ENCODE data around the gene JARID2.

The JARID2 gene

DNA sequence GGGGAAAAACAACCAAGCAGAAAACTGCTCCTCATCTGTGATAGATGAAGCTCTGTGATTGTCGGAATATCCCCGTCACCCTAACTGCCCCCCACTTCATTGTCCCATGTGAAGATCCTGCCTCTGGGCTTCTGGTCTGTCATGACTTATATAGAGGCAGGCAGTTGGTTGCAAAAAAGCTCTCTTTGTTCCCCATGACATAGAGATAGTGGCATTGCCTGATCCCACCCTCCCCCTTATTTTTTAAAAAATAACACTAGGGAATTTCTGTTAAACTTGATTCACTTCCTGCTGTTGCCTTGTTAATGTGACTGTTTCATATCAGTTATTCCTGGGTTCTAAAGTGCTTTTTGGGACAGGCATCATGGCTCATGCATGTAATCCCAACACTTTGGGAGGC lies 203.1 kb downstream of the JARID2 start:
- no peak for DNase-seq

DNA sequence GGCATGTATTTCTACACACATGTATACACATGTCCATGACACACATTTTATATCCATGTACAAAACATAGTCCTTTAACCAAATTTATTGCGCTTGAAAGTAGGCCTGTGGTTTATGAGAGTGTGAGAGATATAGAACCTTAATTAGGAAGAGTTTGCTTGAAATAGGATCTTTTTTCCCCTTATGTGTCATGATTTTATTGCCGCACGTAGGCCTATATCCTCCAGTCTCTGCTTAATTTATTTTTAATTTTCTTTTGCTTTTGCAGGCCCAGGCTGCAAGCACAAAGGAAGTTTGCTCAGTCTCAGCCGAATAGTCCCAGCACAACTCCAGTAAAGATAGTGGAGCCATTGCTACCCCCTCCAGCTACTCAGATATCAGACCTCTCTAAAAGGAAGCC lies 205.9 kb downstream of the JARID2 start:
- no peak for DNase-seq

DNA sequence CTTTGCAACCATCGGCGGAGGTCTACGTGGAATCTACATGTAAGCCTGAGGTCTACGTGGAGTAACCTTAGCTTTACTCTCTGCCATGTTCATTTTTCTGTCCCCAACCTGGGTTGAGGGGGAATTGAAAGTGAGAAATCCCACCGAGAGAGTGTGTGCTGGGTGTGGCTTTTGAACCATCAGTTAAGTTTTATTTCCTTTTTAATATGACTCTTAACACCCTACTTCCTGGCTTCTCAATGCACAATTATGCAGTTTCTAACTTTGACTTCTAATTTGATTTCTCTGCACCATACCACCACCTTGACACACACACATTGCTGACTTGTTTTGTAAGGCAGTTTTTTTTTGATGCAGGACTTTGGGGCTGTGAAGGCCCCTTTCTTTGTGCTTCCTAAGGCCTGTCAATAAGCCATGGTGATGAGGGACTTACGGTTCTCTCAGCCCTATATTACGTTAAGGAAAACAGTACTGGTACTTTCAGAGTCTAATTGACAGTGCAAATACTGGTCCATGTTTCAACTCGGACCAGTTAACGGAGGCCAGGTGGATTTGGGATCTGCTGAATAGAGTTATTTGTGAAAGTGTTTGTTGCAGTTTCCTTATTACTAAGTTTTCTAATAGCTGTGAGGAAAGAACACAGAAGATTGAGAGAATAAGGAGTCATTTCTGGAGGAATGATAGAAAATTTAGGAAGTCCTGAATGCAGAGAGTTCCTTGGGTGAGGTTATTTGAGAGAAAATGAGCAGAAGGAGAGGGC lies 206.5 kb downstream of the JARID2 start:
- DNase-seq = no peak

DNA sequence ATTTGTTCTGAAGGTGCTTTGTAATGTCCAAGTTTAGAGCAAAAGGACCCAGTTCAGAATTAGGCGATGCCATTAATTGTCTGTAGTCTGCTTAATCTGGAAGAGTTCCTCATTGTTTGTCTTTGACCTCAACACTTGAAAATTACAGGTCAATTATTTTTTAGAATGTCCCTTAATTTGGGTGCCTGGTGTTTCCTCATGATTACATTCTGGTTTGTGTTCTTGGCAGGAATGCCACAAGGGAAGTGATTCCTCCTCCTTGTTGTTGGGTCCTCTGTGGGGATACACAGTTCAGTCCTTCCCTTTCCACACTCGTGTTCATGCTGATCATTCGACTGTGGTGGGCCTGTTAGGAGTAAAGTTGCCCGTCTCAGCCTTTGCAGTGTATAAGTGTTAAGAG lies 207.3 kb downstream of the JARID2 start:
- no peak for DNase-seq

DNA sequence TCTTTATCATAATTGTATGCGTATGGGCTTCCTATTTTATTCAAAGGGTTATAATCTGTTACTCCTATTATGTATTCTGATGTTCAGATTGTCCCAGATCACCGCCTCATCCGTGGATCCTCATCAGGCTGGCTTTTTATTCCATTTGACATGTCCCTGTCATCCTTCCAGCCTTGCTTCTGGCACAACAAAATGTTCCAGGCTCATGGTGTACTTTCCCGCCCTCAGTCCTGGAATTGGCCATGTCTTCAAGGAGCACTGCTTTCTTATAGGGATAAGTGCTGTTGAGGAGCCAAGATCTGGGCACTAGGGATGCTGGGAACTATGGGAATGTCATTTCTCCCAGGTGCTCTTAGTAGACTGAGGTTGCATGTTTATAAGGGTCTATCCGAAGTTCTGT lies 207.8 kb downstream of the JARID2 start:
- no peak for DNase-seq

DNA sequence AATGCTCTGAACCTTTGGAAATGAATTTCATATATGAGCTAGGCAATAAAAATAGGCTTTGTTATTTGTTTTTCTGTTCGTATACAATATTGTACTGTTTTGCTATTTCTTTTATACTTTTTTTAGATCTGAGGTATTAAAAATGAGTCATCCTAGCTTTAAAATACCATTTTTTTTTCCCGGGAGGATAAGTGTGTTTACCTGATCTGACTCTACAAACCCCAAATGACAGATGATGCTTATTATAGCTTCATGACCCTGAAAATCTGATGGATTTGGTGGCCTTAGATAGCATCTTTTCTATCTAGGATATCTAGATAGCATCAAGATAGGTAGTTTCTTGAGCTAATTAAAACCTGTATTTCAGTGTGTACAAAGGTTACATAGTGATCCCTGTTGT lies 210.6 kb downstream of the JARID2 start:
- DNase-seq = no peak

DNA sequence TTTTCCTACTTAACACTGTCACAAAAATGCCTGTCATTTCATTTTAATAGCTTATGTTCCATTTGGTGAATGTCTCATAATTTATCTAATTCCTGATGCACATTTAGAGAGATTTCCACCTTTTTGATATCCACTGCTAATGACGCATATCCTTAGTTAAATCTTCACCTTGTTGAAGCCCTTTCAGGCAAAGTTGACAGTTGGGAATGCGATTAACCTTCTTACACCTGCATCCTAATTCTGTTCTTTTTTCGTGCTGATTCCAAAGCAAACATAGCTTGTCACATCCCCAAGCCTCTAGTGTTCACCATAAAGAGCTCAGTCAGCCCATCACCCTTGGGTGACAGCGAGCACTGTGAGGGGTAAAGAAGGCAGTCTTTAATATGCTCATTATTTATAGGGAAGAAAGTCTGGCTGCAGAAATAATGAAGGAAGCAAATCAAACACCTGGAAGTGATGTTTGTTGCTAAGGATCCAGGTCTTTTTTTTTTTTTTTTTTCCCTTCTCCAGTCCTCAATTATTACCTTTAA lies 211.3 kb downstream of the JARID2 start:
- DNase-seq = no peak

DNA sequence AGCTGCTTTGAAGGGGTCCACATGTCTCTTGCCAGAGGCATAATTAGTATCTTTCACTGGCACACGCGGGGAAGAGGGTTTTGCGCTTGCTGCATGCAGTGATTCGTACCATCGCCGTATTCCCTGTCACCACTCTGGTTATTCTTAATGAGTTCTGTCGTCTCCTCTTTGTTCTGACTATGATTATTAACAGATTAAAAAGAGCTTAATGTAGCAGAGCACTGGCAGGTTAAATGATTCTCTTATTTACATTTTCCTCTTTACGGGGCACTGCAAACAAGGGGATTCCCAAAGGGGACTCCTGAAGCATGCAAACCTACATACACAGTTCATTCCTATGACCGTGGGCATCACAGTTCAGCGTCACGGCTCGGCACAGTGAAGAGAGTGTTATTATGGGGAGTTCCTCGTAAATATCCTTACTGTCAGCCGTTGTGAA lies 212.2 kb downstream of the JARID2 start:
- no peak for DNase-seq

DNA sequence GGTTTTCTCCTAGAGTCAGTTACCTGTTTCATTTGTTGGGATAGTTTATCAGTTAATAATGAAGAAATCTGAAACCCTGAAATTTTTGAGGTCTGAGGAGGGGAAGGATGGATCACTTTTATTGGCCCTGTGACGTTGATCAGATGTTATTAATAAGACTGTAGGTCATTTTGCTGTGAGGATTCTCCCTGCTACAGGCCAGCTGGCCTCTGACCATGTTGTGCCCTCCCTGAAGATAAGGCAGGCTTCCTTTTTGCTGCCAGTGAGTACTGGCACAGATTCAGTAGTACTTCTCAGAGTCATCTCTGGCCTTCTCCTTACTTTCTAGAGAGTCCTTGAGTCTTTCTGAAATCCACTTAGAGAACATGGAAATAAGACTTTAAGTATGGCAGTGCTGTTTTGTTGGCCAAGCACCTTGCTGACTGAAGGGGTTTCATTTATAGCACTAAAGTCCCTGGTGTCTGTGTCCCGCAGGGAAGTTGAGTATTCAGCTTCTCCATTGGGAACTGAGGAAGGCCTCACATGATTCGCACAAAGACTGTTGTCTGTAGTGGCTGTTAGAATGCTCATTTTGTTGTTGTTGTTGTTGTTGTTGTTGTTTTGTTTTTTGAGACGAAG lies 214.3 kb downstream of the JARID2 start:
- no peak for DNase-seq

DNA sequence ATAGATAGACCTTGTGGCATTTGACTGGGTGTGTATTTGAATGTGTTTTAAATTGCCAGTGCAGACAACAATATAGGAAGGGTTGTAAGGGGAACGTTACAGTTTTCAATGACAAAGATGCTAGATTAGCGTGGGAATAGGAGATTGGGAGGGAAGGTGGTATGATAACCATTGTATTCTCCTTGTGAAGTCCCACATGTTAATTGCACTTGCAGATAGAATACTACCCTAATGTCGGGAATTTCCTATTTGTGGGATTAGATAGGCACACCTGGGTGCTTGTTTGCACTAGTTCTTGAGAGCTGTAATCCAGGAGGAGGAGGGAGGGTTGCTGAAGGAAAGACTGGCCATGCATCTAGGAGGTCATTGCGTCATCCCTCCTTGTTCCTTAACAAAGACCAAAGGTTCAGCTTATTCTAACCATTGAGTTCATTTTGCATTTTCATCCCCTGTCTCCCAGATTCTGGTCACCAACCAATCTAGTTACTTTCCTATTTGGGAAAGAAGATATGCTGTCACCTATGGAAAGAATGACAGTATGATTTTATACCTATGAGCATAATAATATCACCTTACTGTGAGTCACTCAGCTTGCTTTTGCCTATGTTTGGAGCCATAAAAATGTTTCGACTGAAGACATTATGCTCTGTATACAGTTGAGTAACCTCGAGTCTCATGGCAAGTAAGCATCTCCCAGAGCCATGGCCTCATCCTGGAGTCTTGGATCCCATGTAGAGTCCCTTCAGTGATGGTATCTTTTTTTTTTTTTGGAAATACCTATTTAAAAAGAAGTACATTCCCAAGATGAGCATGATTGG lies 215.5 kb downstream of the JARID2 start:
- no peak for DNase-seq

DNA sequence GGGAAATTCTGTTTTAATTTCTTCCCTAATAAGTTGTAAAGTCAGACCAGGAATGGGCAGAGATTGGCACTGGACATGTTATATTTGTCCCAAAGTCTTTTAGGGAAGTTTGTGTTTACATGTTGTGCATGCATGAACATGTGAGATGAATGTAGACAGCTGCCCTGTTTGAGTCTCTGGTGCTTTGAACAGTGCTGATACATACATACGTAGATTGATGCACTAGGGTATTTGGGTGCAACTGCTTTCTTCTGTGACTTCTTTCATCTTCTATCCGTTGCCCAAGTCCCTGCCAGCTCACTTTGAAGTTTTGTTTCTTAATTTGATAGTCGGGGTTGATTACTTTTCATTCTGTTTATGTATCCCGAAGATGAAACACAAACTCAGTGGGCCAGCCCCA lies 216.4 kb downstream of the JARID2 start:
- DNase-seq = no peak

DNA sequence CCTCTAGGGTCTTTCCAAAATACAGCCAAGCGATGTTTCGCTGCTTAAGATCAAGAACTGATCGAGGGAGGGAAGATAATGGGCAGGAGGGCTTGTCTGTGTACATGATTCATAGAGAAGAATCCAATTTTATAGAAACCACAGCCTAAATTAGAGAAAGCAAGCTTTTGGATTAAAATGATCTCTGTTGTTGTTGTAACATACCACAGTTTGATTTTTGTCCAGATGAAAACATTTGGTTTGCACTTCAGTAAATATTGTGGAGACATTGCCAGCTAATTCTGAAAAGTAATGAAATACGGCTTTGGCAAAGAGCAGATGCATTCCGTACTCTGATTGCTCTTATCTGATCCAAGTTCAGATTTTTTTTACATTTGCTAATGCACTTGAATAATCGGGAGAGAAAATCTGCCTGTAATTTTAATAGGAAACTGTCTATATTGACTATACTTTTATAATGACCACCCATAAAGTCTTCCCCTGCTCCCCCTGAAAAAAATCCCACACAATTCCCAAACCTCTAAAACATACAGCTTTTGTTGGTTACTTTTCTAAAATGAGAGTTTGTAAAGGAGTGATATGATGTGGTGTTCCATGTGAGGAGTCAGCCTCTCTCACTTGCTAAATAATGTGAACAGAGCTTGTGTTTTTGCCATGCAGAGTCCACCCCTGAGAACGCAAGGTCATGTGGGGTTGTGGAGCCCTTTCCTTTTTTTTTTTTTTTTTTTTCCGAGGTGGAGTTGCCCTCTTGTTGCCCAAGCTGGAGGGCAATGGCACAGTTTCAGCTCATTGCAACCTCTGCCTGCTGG lies 217.1 kb downstream of the JARID2 start:
- no peak for DNase-seq

DNA sequence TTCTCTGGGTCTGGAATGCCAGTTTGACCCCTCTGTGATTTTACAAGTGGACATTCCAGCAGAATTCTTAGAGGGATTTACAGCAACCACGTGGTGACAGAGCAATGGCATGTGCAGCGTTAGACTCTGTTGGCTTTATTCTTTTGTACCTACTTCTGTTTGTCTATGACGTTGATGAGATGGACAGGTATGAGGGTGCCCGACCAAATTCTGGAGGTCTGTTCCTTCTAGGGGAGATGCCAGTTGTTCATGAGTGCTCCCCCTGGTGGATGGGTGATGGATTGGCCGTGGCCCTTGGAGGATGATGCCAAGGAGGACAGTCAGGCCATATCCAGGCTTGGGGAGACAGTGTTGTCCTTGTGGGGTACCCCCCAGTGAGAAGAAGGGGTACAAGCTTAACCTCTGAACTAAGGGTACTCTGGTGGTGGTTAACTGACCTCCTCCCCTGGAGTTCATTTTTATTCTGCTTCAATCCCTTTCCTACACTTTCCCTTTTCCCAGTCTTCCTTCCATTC lies 218.4 kb downstream of the JARID2 start:
- no peak for DNase-seq

DNA sequence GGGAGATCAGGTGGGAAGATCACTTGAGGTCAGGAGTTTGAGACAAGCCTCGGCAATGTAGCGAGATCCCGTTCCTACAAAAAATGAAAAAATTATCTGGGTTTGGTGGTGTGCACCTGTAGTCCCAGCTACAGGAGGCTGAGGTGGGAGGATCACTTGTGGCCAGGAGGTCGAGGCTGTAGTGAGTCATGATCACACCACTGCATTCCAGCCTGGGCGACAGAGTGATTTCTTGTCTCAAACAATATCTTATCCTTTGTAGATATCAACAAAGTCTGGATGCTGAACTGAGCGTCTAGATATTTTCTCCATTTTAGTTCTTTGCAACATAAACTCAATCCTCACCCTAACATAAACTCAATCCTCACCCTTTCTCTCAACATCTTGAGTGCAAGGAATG lies 219.3 kb downstream of the JARID2 start:
- no peak for DNase-seq

DNA sequence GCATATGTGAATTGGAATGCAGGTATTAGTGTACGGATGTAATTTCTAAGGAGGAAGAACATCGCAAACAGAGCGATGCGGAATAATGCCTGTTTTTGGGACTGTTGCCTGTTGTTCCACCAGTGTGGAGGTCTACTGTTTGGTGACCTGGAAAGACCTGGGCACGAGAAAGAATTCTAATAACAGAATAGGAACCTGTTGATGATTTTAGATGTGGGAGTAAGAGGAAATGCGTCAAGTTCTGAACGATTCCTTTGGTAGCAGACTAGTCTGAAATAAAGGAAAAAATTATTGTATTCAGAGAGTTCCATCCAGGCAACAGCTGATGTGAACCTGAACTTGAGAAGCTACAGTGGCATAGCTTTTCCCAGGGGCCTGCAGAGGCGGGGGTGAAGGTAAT lies 224.9 kb downstream of the JARID2 start:
- no peak for DNase-seq

DNA sequence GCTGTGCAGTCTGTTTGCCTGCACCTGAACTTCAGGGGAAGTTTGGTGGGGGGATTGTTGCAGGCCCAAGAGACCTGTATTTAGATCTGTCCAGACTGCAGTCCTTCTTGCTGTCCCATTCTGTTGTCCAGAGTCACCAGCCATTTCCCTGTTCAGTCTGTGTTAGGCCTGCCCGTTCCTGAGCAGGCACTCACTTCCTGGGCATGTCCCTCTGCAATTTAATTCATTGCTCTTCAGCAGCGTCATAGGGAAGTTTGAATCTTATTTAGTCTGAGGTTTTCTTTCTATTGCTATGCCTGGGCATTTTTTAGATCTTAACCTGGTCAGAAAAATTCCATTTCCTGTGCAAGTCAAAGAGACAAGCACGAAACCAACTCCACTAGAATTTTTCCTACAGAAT lies 226.8 kb downstream of the JARID2 start:
- DNase-seq = no peak

DNA sequence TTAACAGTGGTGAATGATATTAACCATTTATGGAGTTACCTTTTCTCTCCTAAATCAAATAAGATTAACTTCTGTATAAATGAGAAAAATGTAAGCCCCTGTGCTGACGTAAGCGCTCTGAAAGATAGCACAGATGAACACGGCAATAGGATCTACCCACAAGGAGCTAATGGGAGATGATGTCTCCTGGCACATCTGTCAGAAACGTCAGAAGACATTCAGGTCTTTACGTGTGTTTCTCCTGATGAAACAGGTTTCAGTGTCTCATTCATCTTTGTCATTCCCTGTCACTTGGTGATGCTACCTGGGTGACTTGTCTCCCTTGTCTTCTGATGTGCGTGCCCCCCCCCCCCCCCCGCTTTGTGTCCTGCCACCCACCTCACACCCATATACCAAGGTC lies 227.3 kb downstream of the JARID2 start:
- no peak for DNase-seq

DNA sequence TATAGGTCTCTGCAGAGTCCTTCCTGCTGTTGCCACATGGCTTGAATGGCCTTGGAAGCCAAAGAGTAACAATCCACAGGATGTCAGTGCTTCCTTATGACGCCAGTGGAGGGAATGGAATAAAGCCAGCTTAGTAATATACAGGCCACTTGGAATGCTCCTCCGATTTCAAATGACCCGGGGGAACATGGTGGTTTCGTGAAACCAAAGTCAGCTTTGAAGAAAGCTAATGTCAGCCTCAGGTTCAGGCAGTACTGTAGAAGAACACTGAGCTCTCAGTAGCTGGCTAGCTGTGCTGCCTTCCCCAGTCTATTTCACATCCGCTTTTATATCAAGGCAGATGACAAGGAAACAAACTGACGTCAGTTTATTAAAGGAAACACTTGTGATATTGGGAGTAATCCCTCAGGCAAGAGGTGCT lies 227.9 kb downstream of the JARID2 start:
- DNase-seq = no peak

DNA sequence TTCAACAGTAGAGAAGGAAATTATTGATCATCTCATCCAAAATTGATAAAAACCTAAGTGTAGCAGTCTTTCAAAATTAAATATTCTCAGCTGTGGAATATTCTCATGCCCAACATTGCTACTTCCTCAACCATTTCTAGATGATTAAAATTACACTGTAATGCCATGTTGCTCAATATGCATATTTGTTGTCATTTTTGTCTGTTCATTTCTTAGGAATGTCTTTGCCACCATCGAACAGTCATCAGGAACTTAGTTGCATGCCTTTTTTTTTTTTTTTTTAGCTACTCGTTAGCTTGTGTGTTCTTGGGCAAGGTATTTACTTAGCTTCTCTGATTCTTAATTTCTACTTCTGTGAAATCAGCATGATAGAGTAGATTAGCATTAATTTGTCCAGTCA lies 228.3 kb downstream of the JARID2 start:
- DNase-seq = no peak

DNA sequence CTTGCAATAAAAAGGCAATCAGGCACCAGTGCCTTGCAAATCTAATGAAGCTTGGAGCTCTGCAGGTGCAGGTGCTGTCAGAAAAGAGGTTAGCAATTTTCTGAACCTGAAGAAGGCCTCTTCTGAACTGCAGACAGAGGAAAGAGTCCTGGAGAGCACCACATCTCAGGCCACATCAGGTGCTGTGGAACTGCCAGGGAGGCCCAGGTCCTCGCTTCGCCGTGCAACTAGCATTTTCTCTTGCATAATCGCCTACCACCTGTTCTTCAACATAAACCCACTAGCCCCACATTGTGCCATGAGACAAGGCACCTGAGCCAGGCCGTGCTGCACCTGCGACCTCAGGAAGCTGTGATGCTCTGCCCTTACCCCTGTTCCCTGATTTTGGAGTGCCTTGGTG lies 229.4 kb downstream of the JARID2 start:
- DNase-seq = no peak

DNA sequence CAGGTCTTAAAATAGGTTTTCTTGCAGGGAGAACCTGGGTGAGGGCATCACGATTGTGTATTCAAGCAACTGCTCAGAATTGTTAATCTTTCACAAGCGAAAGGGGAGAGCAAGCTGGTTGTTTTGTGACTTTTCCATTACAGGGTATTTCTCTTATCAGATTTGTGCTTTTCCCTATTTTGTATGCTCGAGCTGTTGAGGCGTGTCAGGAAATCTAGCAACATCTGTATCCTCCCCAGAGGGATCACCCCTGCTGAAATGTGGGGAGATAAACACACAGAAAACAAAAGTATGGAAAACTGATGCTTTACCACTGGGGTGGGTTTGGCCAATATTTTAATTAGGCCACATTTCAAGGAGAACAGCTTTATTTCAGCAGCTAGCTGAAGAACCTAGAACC lies 230.0 kb downstream of the JARID2 start:
- DNase-seq = no peak

DNA sequence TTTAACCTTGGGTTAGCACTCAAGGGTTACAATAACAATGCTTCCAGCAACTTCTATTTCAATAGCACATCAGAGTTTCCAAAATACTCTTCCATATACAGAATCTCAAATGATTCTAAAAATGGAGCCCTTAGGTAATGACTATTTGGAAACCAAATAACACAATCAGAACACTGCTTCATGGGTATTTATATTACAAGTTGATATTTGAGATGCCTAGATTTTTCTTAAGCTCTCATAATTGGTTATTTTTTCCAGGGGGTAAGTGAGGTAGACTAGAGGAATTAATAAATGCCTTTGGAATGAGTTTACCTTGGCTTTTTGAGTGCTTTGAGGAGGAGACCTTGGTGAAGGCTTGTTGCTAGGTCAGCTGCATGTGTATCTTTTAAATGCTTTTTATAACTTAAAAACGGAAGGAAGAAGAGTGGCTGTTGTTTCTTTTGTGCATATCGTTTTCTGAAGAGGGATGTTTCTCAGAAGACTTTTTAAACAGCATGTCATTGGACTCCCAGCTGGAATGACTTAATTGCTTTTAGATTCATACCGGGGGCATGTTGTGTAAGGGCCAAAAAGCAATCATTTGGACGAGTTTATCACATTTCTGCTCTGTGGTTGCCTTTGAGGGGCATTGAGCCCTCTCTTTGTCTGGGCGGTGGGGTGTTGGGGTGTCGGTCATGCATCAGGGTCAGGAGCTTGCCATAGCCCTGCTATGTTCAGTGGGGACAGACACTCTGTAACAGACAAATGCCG lies 230.9 kb downstream of the JARID2 start:
- DNase-seq = no peak

Data from GOT3 (cell line).